B cell (primary cell): Measurements from ENCODE around the gene ZFYVE27. TPM values are rescaled to one million over a fixed set of nuclear protein-coding genes. Genes with fewer than 3 reads are reported as not detected.
"Not testable (repeated sequence)": the region's sequence is repeated elsewhere in the genome, so short reads cannot be mapped to it uniquely, and the experiment has no call there.

Source experiments
- ATAC-seq: fragments of 200-7000 bp; cut with Tn5 transposase; one replicate; pipeline ENCODE4 v1.10.0; 2021; ENCODE audit warnings: low read depth, mild to moderate bottlenecking, moderate number of reproducible peaks, moderate library complexity
- CTCF ChIA-PET: fragments of 350-600 bp; sonication (Branson Sonifier 250); formaldehyde crosslinking; loops from one replicate; lab custom pipeline; 2021; ENCODE audit warnings: antibody characterized with exemption, inconsistent platforms; lab: Charles Lee
- POLR2A ChIA-PET: fragments of 350-600 bp; sonication (Branson Sonifier 250); formaldehyde crosslinking; loops from one replicate; lab custom pipeline; 2021; ENCODE audit warnings: antibody characterized with exemption; lab: Charles Lee
- DNase-seq: peaks from one replicate; pipeline ENCODE4 v3.0.0; 2013
- H2AFZ ChIP-seq: 2 replicates; pipeline ENCODE4 v1.6.1; 2012; ENCODE audit warnings: mild to moderate bottlenecking, low read depth, low read length; ENCODE audit not compliant: insufficient read depth, poor library complexity, severe bottlenecking
- H3K27ac ChIP-seq, 2 donors: 1 replicate in 1 of 2; 2 replicates in 1 of 2; pipeline ENCODE4 v1.5.1; 2012 to 2013; ENCODE audit warnings: low read length in 2 of 2, mild to moderate bottlenecking in 2 of 2, moderate library complexity in 1 of 2
- H3K27me3 ChIP-seq, 4 experiments: fragments of 200-600 bp in 1 of 4; sonication (generic) in 1 of 4; replicated peaks in 1 of 4; 1 replicate in 2 of 4; 2 replicates in 2 of 4; pipeline versions ENCODE4 v1.6.1 to v1.7.0; 2013 to 2016; ENCODE audit warnings: low read length in 3 of 4, mild to moderate bottlenecking in 2 of 4, mixed read lengths in 1 of 4, moderate library complexity in 1 of 4; ENCODE audit not compliant: insufficient read depth in 4 of 4, control insufficient read depth in 3 of 4; ENCODE audit errors: control extremely low read depth in 1 of 4
- H3K36me3 ChIP-seq, 2 experiments: replicated peaks in 1 of 2; 1 replicate in 1 of 2; 2 replicates in 1 of 2; pipeline versions ENCODE4 v1.6.1 to v1.7.1; 2013; ENCODE audit warnings: low read length in 1 of 2; ENCODE audit not compliant: insufficient read depth in 2 of 2, control insufficient read depth in 1 of 2; ENCODE audit errors: control extremely low read depth in 1 of 2, extremely low read depth in 1 of 2
- H3K4me1 ChIP-seq, 2 donors: fragments of 200-600 bp in 1 of 2; sonication (generic) in 1 of 2; 1 replicate in 1 of 2; 2 replicates in 1 of 2; pipeline versions ENCODE4 v1.5.1 to v1.6.1; 2013 to 2017; ENCODE audit warnings: low read length in 2 of 2; ENCODE audit not compliant: control insufficient read depth in 2 of 2, insufficient read depth in 2 of 2
- H3K4me2 ChIP-seq: replicated peaks from 2 replicates; pipeline ENCODE3; 2012; ENCODE audit warnings: mild to moderate bottlenecking, low read depth, low read length; ENCODE audit not compliant: poor library complexity, severe bottlenecking
- H3K4me3 ChIP-seq, 5 experiments: fragments of 200-600 bp in 1 of 5; sonication (generic) in 1 of 5; 1 replicate in 3 of 5; 2 replicates in 2 of 5; pipeline versions ENCODE4 v1.5.1 to v1.7.0; 2011 to 2016; ENCODE audit warnings: low read length in 4 of 5, mild to moderate bottlenecking in 4 of 5, low read depth in 2 of 5, control low read depth in 1 of 5, moderate library complexity in 1 of 5; ENCODE audit not compliant: insufficient read depth in 1 of 5; ENCODE audit errors: control extremely low read depth in 1 of 5, extremely low read depth in 1 of 5
- H3K79me2 ChIP-seq: fragments of 200-600 bp; sonication (generic); one replicate; pipeline ENCODE4 v1.6.0; 2016; ENCODE audit warnings: low read length; ENCODE audit not compliant: control insufficient read depth, insufficient read depth
- H3K9ac ChIP-seq: fragments of 200-600 bp; sonication (generic); 2 replicates; pipeline ENCODE4 v1.6.1; 2017; ENCODE audit warnings: mild to moderate bottlenecking, low read length, moderate library complexity
- H3K9me3 ChIP-seq, 3 donors: one replicate each; pipeline versions ENCODE4 v1.6.1 to v1.7.1; 2013; ENCODE audit warnings: low read length in 2 of 3; ENCODE audit not compliant: control insufficient read depth in 2 of 3, insufficient read depth in 1 of 3; ENCODE audit errors: control extremely low read depth in 1 of 3
- H4K20me1 ChIP-seq: 2 replicates; pipeline ENCODE4 v1.6.0; 2012; ENCODE audit warnings: mild to moderate bottlenecking, low read length; ENCODE audit not compliant: insufficient read depth, control insufficient read depth, poor library complexity, severe bottlenecking
- H3K27ac Mint-ChIP-seq: one replicate; pipeline ENCODE4 v1.8.0; 2021; ENCODE audit warnings: mixed read lengths
- H3K27me3 Mint-ChIP-seq: one replicate; pipeline ENCODE4 v1.8.0; 2021; ENCODE audit warnings: mixed read lengths
- H3K4me1 Mint-ChIP-seq: one replicate; pipeline ENCODE4 v1.8.0; 2021; ENCODE audit warnings: mixed read lengths
- H3K4me3 Mint-ChIP-seq: one replicate; pipeline ENCODE4 v1.8.0; 2021; ENCODE audit warnings: mixed read lengths
- H3K9me3 Mint-ChIP-seq: one replicate; pipeline ENCODE4 v1.8.0; 2022; ENCODE audit warnings: mixed read lengths; ENCODE audit not compliant: insufficient read depth
- CTCF ChIP-seq: fragments of 200-600 bp; IDR thresholded peaks from one replicate; pipeline ENCODE4 v1.8.0; 2022; ENCODE audit warnings: antibody characterized with exemption, mild to moderate bottlenecking
- EZH2 ChIP-seq: IDR thresholded peaks from 2 replicates; pipeline ENCODE4 v1.6.1; 2012; ENCODE audit warnings: borderline replicate concordance, low read depth, mild to moderate bottlenecking, moderate library complexity, low read length; ENCODE audit not compliant: insufficient read depth, poor library complexity, severe bottlenecking
- WGBS: methylation state at CpG from one replicate; pipeline ENCODE4 v1.1.5; 2013; ENCODE audit warnings: missing lambda C conversion rate; ENCODE audit not compliant: insufficient coverage; 5-methylcytosine and 5-hydroxymethylcytosine counted together
- intact Hi-C: fragments of 100-400 bp; cut with micrococcal nuclease; formaldehyde crosslinking; loops from one replicate; pipeline ENCODE4 v1.10.0; 2022
- polyA plus RNA-seq: library from polyadenylated mRNA; depleted of rRNA; stranded (reverse); fragments of >200 nt; gene quantifications from 2 replicates; pipeline ENCODE4 v1.2.3, GENCODE V29; 2012
- total RNA-seq, 2 donors: library from RNA; stranded (reverse); fragments of 120-200 nt in 1 of 2; gene quantifications; 1 replicate in 1 of 2; 2 replicates in 1 of 2; pipeline versions ENCODE4 v1.2.3 to v1.2.4, GENCODE V29; 2013 to 2022

ZFYVE27 gene
- total and polyA plus RNA-seq, 2 donors (not counting 1 experiment from before 2014, with no cell fraction given): 50.4 to 79.7 TPM

- Histone ChIP-seq H3K79me2 (no peaks in the 10 kb centered on the region), H3K9me3 (peaks cover 0 to 3% (median 0%) of the 10 kb centered on the region in 3 donors), H3K4me2 (no peak overlapping the region), H4K20me1 (no peaks in the 10 kb centered on the region), H3K27ac (no peak overlapping the region), H3K27me3 (peaks cover 0 to 5% (median 0%) of the 10 kb centered on the region in 4 experiments), H3K4me1 (peaks cover 4 to 15% of the 10 kb centered on the region in 2 donors), H2AFZ (no peak overlapping the region), H3K4me3 (no peak overlapping the region), H3K9ac (no peak overlapping the region), H3K36me3 (no peaks in the 10 kb centered on the region)
- ChIA-PET POLR2A (no interaction called here), CTCF (interaction anchor here (0.5 to 0.9 kb wide), 3 partner anchors 10 to 42 kb away, joined by 3 read pairs; no protein-coding TSS in a partner anchor)
- DNase-seq (no peak), ATAC-seq (no peak)
- Mint-ChIP-seq H3K9me3 (no peaks in the 10 kb centered on the region), H3K27me3 (peaks cover 7% of the 10 kb centered on the region), H3K27ac (no peak overlapping the region), H3K4me1 (peaks cover 14% of the 10 kb centered on the region), H3K4me3 (no peak overlapping the region)
- WGBS: 94% methylated on average over 5 of the region's 5 CpGs
- intact Hi-C loops: loop anchor here (5.0 kb wide), 1 partner anchor 353 kb away; no protein-coding TSS in a partner anchor
- TF ChIP-seq EZH2 (no peak), CTCF (no peak)
Observed at GRCh38 chr10:97689559-97690020, 47.3 kb upstream of the ZFYVE27 start.

GRCh38 chr10:97690133-97690532 lies 46.8 kb upstream of the ZFYVE27 start:
- H3K4me3 ChIP-seq: no peak overlapping the region
- no peak overlapping the region for H3K9ac ChIP-seq
- CTCF ChIA-PET: no interaction called here
- peaks cover 7% of the 10 kb centered on the region for H3K27me3 Mint-ChIP-seq
- no peak overlapping the region for H3K27ac ChIP-seq
- no peaks in the 10 kb centered on the region for H3K9me3 Mint-ChIP-seq
- peaks cover 4 to 15% of the 10 kb centered on the region in 2 donors for H3K4me1 ChIP-seq
- no peaks in the 10 kb centered on the region for H3K36me3 ChIP-seq
- no peak overlapping the region for H3K4me2 ChIP-seq
- no CpG with 5 or more reads among the region's 3 CpGs for WGBS
- TF ChIP-seq CTCF (no peak), EZH2 (no peak)
- ATAC-seq: no peak
- H4K20me1 ChIP-seq: no peaks in the 10 kb centered on the region
- POLR2A ChIA-PET: no interaction called here
- peaks cover 0 to 5% (median 0%) of the 10 kb centered on the region in 4 experiments for H3K27me3 ChIP-seq
- no peak for DNase-seq
- intact Hi-C loops: no loop called here
- no peak overlapping the region for H3K4me3 Mint-ChIP-seq
- H3K79me2 ChIP-seq: no peaks in the 10 kb centered on the region
- H3K27ac Mint-ChIP-seq: no peak overlapping the region
- peaks cover 14% of the 10 kb centered on the region for H3K4me1 Mint-ChIP-seq
- H2AFZ ChIP-seq: no peak overlapping the region
- peaks cover 0 to 3% (median 0%) of the 10 kb centered on the region in 3 donors for H3K9me3 ChIP-seq

GRCh38 chr10:97698072-97698655 lies 38.8 kb upstream of the ZFYVE27 start:
- 86% methylated on average over 10 of the region's 11 CpGs for WGBS
- H3K4me3 Mint-ChIP-seq, H4K20me1 ChIP-seq, POLR2A ChIA-PET, H3K9ac ChIP-seq, H3K9me3 ChIP-seq, H3K4me1 ChIP-seq, H3K79me2 ChIP-seq, intact Hi-C loops, H3K4me2 ChIP-seq, DNase-seq, H3K27ac Mint-ChIP-seq, H3K9me3 Mint-ChIP-seq, H3K4me3 ChIP-seq, H3K36me3 ChIP-seq, H2AFZ ChIP-seq, ATAC-seq, H3K4me1 Mint-ChIP-seq, H3K27ac ChIP-seq, H3K27me3 ChIP-seq: not testable (repeated sequence)
- CTCF ChIA-PET: interaction anchor here (1.0 to 1.7 kb wide), 4 partner anchors 11 to 348 kb away, joined by 3 to 7 read pairs (median 3); partner anchors contain the start of gene AVPI1
- peaks cover 15% of the 10 kb centered on the region for H3K27me3 Mint-ChIP-seq
